BLaER1 treated with 17β-estradiol and CSF1 and Interleukin-3, amounts not matched to agents 10 nM and 100 nM (cell line): Measurements from ENCODE around the gene PCDHA9.
"Not testable (repeated sequence)": the region's sequence is repeated elsewhere in the genome, so short reads cannot be mapped to it uniquely, and the experiment has no call there.

ENCODE experiments used
- H3K27ac ChIP-seq, 11 experiments: shearing (Covaris generic); formaldehyde crosslinking; 2 replicates each; pipeline ENCODE4 v1.8.1; 2022
- H3K27me3 ChIP-seq, 11 experiments: shearing (Covaris generic); formaldehyde crosslinking; 2 replicates each; pipeline ENCODE4 v1.8.1; 2022
- H3K36me3 ChIP-seq, 11 experiments: shearing (Covaris generic); formaldehyde crosslinking; 2 replicates each; pipeline ENCODE4 v1.8.1; 2022
- H3K4me1 ChIP-seq, 10 experiments: shearing (Covaris generic); formaldehyde crosslinking; 2 replicates each; pipeline ENCODE4 v1.8.1; 2022
- H3K4me2 ChIP-seq, 11 experiments: shearing (Covaris generic); formaldehyde crosslinking; 2 replicates each; pipeline ENCODE4 v1.8.1; 2022
- H3K4me3 ChIP-seq, 10 experiments: shearing (Covaris generic); formaldehyde crosslinking; 2 replicates each; pipeline ENCODE4 v1.8.1; 2022
- H3K9ac ChIP-seq, 11 experiments: shearing (Covaris generic); formaldehyde crosslinking; 2 replicates each; pipeline ENCODE4 v1.8.1; 2022
- H3K9me3 ChIP-seq, 11 experiments: shearing (Covaris generic); formaldehyde crosslinking; replicated peaks in 1 of 11; 2 replicates each; pipeline ENCODE4 v1.8.1; 2022
- H4K20me1 ChIP-seq, 11 experiments: shearing (Covaris generic); formaldehyde crosslinking; 2 replicates each; pipeline ENCODE4 v1.8.1; 2022
- Cebpa-rat ChIP-seq, 11 experiments: shearing (Covaris generic); IDR thresholded peaks; 2 replicates each; pipeline ENCODE4 v1.8.1; 2022

PCDHA9 gene

GRCh38 chr5:140862441-140863295 lies 14.5 kb downstream of the PCDHA9 start:
- Histone ChIP-seq H3K4me2 (no peak overlapping the region), H3K9me3 (peaks cover 29 to 42% (median 35%) of the 10 kb centered on the region in 11 experiments), H3K27me3 (no peaks in the 10 kb centered on the region), H3K27ac (no peak overlapping the region), H4K20me1 (no peaks in the 10 kb centered on the region), H3K36me3 (no peaks in the 10 kb centered on the region), H3K9ac (no peak overlapping the region), H3K4me3 (no peak overlapping the region), H3K4me1 (no peaks in the 10 kb centered on the region)
- no peak for TF ChIP-seq Cebpa-rat (IDR thresholded peaks at IDR 0.05)

- no peak for TF ChIP-seq Cebpa-rat (IDR thresholded peaks at IDR 0.05)
- no peak within 1 kb of the TSS for H3K4me3 ChIP-seq
- H3K4me2 ChIP-seq = no peak within 1 kb of the TSS
- no peaks in the 10 kb centered on the region for H3K27me3 ChIP-seq
- peaks cover 25 to 40% (median 28%) of the 10 kb centered on the region in 11 experiments for H3K9me3 ChIP-seq
- no peak within 1 kb of the TSS for H3K27ac ChIP-seq
- H3K9ac ChIP-seq = no peak within 1 kb of the TSS
- no peaks in the 10 kb centered on the region for H3K4me1 ChIP-seq
- H4K20me1 ChIP-seq = no peaks in the 10 kb centered on the region
- no peaks in the 10 kb centered on the region for H3K36me3 ChIP-seq
Measured at GRCh38 chr5:140868721-140869554, 20.8 kb downstream of the PCDHA9 start, which contains the start of gene PCDHA11. Gene PCDHA11, plus strand, starts transcription at chr5:140868957. Its CDS starts 147 bp downstream, at chr5:140869104.

GRCh38 chr5:140869555-140869886 lies 21.3 kb downstream of the PCDHA9 start:
- H3K4me3 ChIP-seq = no peak overlapping the region
- TF ChIP-seq Cebpa-rat (IDR thresholded peaks at IDR 0.05) = no peak
- H3K36me3 ChIP-seq = no peaks in the 10 kb centered on the region
- H3K4me1 ChIP-seq = no peaks in the 10 kb centered on the region
- H4K20me1 ChIP-seq = no peaks in the 10 kb centered on the region
- no peak overlapping the region for H3K4me2 ChIP-seq
- no peaks in the 10 kb centered on the region for H3K27me3 ChIP-seq
- no peak overlapping the region for H3K9ac ChIP-seq
- H3K27ac ChIP-seq = no peak overlapping the region
- peaks cover 25 to 40% (median 28%) of the 10 kb centered on the region in 11 experiments for H3K9me3 ChIP-seq

- no peaks in the 10 kb centered on the region for H3K27me3 ChIP-seq
Measured at GRCh38 chr5:140870221-140871201, 22.3 kb downstream of the PCDHA9 start.

GRCh38 chr5:140875085-140876065 lies 27.2 kb downstream of the PCDHA9 start, which contains the start of gene PCDHA12:
Gene PCDHA12, plus strand, starts transcription at chr5:140875308. Its CDS starts 165 bp downstream, at chr5:140875473.
- Histone ChIP-seq H3K36me3 (no peaks in the 10 kb centered on the region), H3K27ac (no peak within 1 kb of the TSS), H3K9ac (no peak within 1 kb of the TSS), H4K20me1 (no peaks in the 10 kb centered on the region), H3K4me3 (no peak within 1 kb of the TSS), H3K9me3 (peaks cover 36 to 54% (median 40%) of the 10 kb centered on the region in 11 experiments), H3K27me3 (no peaks in the 10 kb centered on the region), H3K4me2 (no peak within 1 kb of the TSS), H3K4me1 (no peaks in the 10 kb centered on the region)
- TF ChIP-seq Cebpa-rat (IDR thresholded peaks at IDR 0.05) = no peak

More at GRCh38 chr5:140870221-140871201, 22.3 kb downstream of the PCDHA9 start:
- no peaks in the 10 kb centered on the region for H3K36me3 ChIP-seq
- no peaks in the 10 kb centered on the region for H4K20me1 ChIP-seq
- H3K9me3 ChIP-seq = peaks cover 31 to 49% (median 33%) of the 10 kb centered on the region in 11 experiments
- H3K9ac ChIP-seq = no peak overlapping the region
- H3K4me2 ChIP-seq = no peak overlapping the region
- TF ChIP-seq Cebpa-rat (IDR thresholded peaks at IDR 0.05) = no peak
- no peaks in the 10 kb centered on the region for H3K4me1 ChIP-seq
- no peak overlapping the region for H3K27ac ChIP-seq
- H3K4me3 ChIP-seq = no peak overlapping the region

GRCh38 chr5:140876541-140877261 lies 28.5 kb downstream of the PCDHA9 start:
- not testable (repeated sequence) for H3K9ac ChIP-seq, H3K4me3 ChIP-seq, H3K27ac ChIP-seq, H4K20me1 ChIP-seq, H3K4me2 ChIP-seq, H3K36me3 ChIP-seq, H3K27me3 ChIP-seq, H3K4me1 ChIP-seq
- H3K9me3 ChIP-seq = peaks cover 27 to 43% (median 30%) of the 10 kb centered on the region in 11 experiments

- no peaks in the 10 kb centered on the region for H3K36me3 ChIP-seq
- H3K4me1 ChIP-seq = no peaks in the 10 kb centered on the region
- H3K9me3 ChIP-seq = peaks cover 32 to 43% (median 35%) of the 10 kb centered on the region in 11 experiments
- H3K4me3 ChIP-seq = no peak overlapping the region; a peak in 1 of 20 replicates
- H3K27me3 ChIP-seq = no peaks in the 10 kb centered on the region
- no peak overlapping the region for H3K4me2 ChIP-seq
- H3K9ac ChIP-seq = no peak overlapping the region
- TF ChIP-seq Cebpa-rat (IDR thresholded peaks at IDR 0.05) = no peak
- no peaks in the 10 kb centered on the region for H4K20me1 ChIP-seq
- no peak overlapping the region for H3K27ac ChIP-seq
Measured at GRCh38 chr5:140877262-140877581, 29.0 kb downstream of the PCDHA9 start.
